CD14-positive monocyte (primary cell): ENCODE data around the gene UTP4. TPM values are rescaled to one million over a fixed set of nuclear protein-coding genes. Genes with fewer than 3 reads are reported as not detected.

Experiments used
- DNase-seq, 3 donors: peaks; one replicate each; pipeline ENCODE4 v3.0.0-alpha.2; 2011 to 2022
- H2AFZ ChIP-seq: 2 replicates; pipeline ENCODE4 v1.6.0; 2012; ENCODE audit warnings: mild to moderate bottlenecking, low read depth, low read length, inconsistent platforms; ENCODE audit not compliant: insufficient read depth, poor library complexity, severe bottlenecking
- H3K27ac ChIP-seq, 2 donors: 1 replicate in 1 of 2; 2 replicates in 1 of 2; pipeline ENCODE4 v1.5.1; 2012 to 2013; ENCODE audit warnings: low read length in 2 of 2, control low read depth in 1 of 2, inconsistent platforms in 1 of 2, low read depth in 1 of 2, mild to moderate bottlenecking in 1 of 2
- H3K27me3 ChIP-seq, 2 donors: one replicate each; pipeline versions ENCODE4 v1.6.0 to v1.6.1; 2011 to 2013; ENCODE audit warnings: low read length in 2 of 2; ENCODE audit not compliant: control insufficient read depth in 2 of 2, insufficient read depth in 2 of 2
- H3K36me3 ChIP-seq, 2 donors: replicated peaks in 1 of 2; 1 replicate in 1 of 2; 2 replicates in 1 of 2; pipeline versions ENCODE4 v1.5.1 to v1.6.1; 2012 to 2013; ENCODE audit warnings: low read length in 2 of 2, control low read depth in 1 of 2, inconsistent platforms in 1 of 2, mild to moderate bottlenecking in 1 of 2; ENCODE audit not compliant: insufficient read depth in 2 of 2, control insufficient read depth in 1 of 2
- H3K4me1 ChIP-seq, 2 donors: 1 replicate in 1 of 2; 2 replicates in 1 of 2; pipeline versions ENCODE4 v1.5.1 to v1.6.1; 2012 to 2013; ENCODE audit warnings: low read length in 2 of 2, control low read depth in 1 of 2, inconsistent platforms in 1 of 2, mild to moderate bottlenecking in 1 of 2, moderate library complexity in 1 of 2; ENCODE audit not compliant: insufficient read depth in 2 of 2, control insufficient read depth in 1 of 2
- H3K4me2 ChIP-seq: replicated peaks from 2 replicates; pipeline ENCODE3; 2012; ENCODE audit warnings: low read length, moderate library complexity, mild to moderate bottlenecking; ENCODE audit not compliant: poor library complexity, severe bottlenecking; ENCODE audit errors: extremely low read depth
- H3K4me3 ChIP-seq, 3 experiments: fragments of 200-600 bp in 1 of 3; sonication (generic) in 1 of 3; replicated peaks in 1 of 3; 1 replicate in 2 of 3; 2 replicates in 1 of 3; pipeline ENCODE4 v1.5.1; 2011 to 2013; ENCODE audit warnings: low read length in 3 of 3, mild to moderate bottlenecking in 3 of 3, control low read depth in 2 of 3, low read depth in 2 of 3, inconsistent platforms in 1 of 3, moderate library complexity in 1 of 3
- H3K79me2 ChIP-seq: 2 replicates; pipeline ENCODE4 v1.6.0; 2012; ENCODE audit warnings: mild to moderate bottlenecking, control low read depth, inconsistent platforms, low read length, moderate library complexity; ENCODE audit not compliant: insufficient read depth
- H3K9ac ChIP-seq: 2 replicates; pipeline ENCODE4 v1.6.0; 2017; ENCODE audit warnings: low read length, mild to moderate bottlenecking; ENCODE audit not compliant: insufficient read depth, poor library complexity, severe bottlenecking
- H3K9me3 ChIP-seq, 2 donors: replicated peaks in 1 of 2; 1 replicate in 1 of 2; 2 replicates in 1 of 2; pipeline versions ENCODE4 v1.5.1 to v1.6.1; 2012 to 2013; ENCODE audit warnings: low read length in 2 of 2, control low read depth in 1 of 2; ENCODE audit not compliant: control insufficient read depth in 1 of 2, insufficient read depth in 1 of 2
- H4K20me1 ChIP-seq: 2 replicates; pipeline ENCODE4 v1.6.0; 2012; ENCODE audit warnings: mild to moderate bottlenecking, low read length, control low read depth, moderate library complexity; ENCODE audit not compliant: insufficient read depth
- H3K27ac Mint-ChIP-seq, 7 donors: one replicate each; pipeline ENCODE4 v1.8.0; 2020; ENCODE audit warnings: mild to moderate bottlenecking in 7 of 7, mixed read lengths in 7 of 7, moderate library complexity in 6 of 7, inconsistent platforms in 2 of 7
- H3K27me3 Mint-ChIP-seq, 3 donors: one replicate each; pipeline ENCODE4 v1.8.0; 2021 to 2022; ENCODE audit warnings: low read depth in 3 of 3, mild to moderate bottlenecking in 3 of 3, mixed read lengths in 3 of 3, moderate library complexity in 3 of 3, inconsistent platforms in 1 of 3
- H3K36me3 Mint-ChIP-seq, 2 donors: one replicate each; pipeline ENCODE4 v1.8.0; 2020; ENCODE audit warnings: mixed read lengths in 2 of 2, inconsistent platforms in 1 of 2, mild to moderate bottlenecking in 1 of 2
- H3K4me1 Mint-ChIP-seq: one replicate; pipeline ENCODE4 v1.8.0; 2020; ENCODE audit warnings: mild to moderate bottlenecking, mixed read lengths
- H3K4me3 Mint-ChIP-seq, 2 donors: one replicate each; pipeline ENCODE4 v1.8.0; 2020; ENCODE audit warnings: mild to moderate bottlenecking in 2 of 2, mixed read lengths in 2 of 2, moderate library complexity in 1 of 2
- H3K9me3 Mint-ChIP-seq, 7 donors: one replicate each; pipeline ENCODE4 v1.8.0; 2020 to 2022; ENCODE audit warnings: mixed read lengths in 7 of 7, mild to moderate bottlenecking in 6 of 7, moderate library complexity in 6 of 7, inconsistent platforms in 2 of 7
- CTCF ChIP-seq: fragments of 200-600 bp; IDR thresholded peaks from one replicate; pipeline ENCODE4 v1.8.0; 2022; ENCODE audit warnings: antibody characterized with exemption, mild to moderate bottlenecking
- WGBS: methylation state at CpG from one replicate; pipeline ENCODE4 v1.1.5; 2013; ENCODE audit warnings: missing lambda C conversion rate; ENCODE audit not compliant: insufficient coverage; 5-methylcytosine and 5-hydroxymethylcytosine counted together
- intact Hi-C, 2 donors: fragments of 100-400 bp; cut with micrococcal nuclease; formaldehyde crosslinking; loops; one replicate each; pipeline versions ENCODE4 v1.15.0 to v1.15.1; 2023
- polyA plus RNA-seq, 3 donors: library from polyadenylated mRNA; depleted of rRNA in 1 of 3; unstranded in 2 of 3; stranded (reverse) in 1 of 3; fragments of 300-500 nt in 2 of 3; fragments of >200 nt in 1 of 3; fragmentation: Illumina TruSeq in 2 of 3; gene quantifications; 1 replicate in 2 of 3; 2 replicates in 1 of 3; pipeline ENCODE4 v1.2.3, GENCODE V29; 2012 to 2021

Gene UTP4
- polyA plus RNA-seq, 3 donors = 15.3 to 27.8 (median 19.6) TPM

- Mint-ChIP-seq H3K36me3 (no peaks in the 10 kb centered on the region), H3K4me3 (no peak overlapping the region), H3K27me3 (peaks cover 2 to 16% (median 11%) of the 10 kb centered on the region in 3 donors), H3K9me3 (peaks cover 0 to 2% (median 0%) of the 10 kb centered on the region in 7 donors), H3K27ac (no peak overlapping the region), H3K4me1 (peaks cover 15% of the 10 kb centered on the region)
- intact Hi-C loops = no loop called here
- Histone ChIP-seq H3K4me1 (no peaks in the 10 kb centered on the region), H3K4me3 (no peak overlapping the region), H3K79me2 (no peaks in the 10 kb centered on the region), H3K9me3 (no peaks in the 10 kb centered on the region), H3K27ac (no peak overlapping the region), H4K20me1 (peaks cover 15% of the 10 kb centered on the region), H3K4me2 (no peak overlapping the region), H3K9ac (no peak overlapping the region), H3K27me3 (no peaks in the 10 kb centered on the region), H3K36me3 (no peaks in the 10 kb centered on the region), H2AFZ (no peak overlapping the region)
- WGBS = no CpG with 5 or more reads among the region's 2 CpGs
- no peak for TF ChIP-seq CTCF
- no peak for DNase-seq
Observed at GRCh38 chr16:69201787-69202186, 69.3 kb downstream of the UTP4 start.

- H3K4me1 ChIP-seq = no peaks in the 10 kb centered on the region
- no peaks in the 10 kb centered on the region for H3K9me3 ChIP-seq
- no peak overlapping the region for H3K4me2 ChIP-seq
- no peak overlapping the region for H3K27ac ChIP-seq
- H3K4me1 Mint-ChIP-seq = peaks cover 15% of the 10 kb centered on the region
- no peak overlapping the region for H3K9ac ChIP-seq
- peaks cover 6% of the 10 kb centered on the region for H4K20me1 ChIP-seq
- no peak overlapping the region for H3K27ac Mint-ChIP-seq
- H3K27me3 Mint-ChIP-seq = peaks cover 0 to 10% (median 8%) of the 10 kb centered on the region in 3 donors
- H3K9me3 Mint-ChIP-seq = peaks cover 0 to 2% (median 0%) of the 10 kb centered on the region in 7 donors
- no peak overlapping the region for H3K4me3 Mint-ChIP-seq
- intact Hi-C loops = no loop called here
- no peak overlapping the region for H2AFZ ChIP-seq
- H3K79me2 ChIP-seq = no peaks in the 10 kb centered on the region
- no peaks in the 10 kb centered on the region for H3K36me3 Mint-ChIP-seq
- H3K36me3 ChIP-seq = no peaks in the 10 kb centered on the region
- no peak for TF ChIP-seq CTCF
- no peak overlapping the region for H3K4me3 ChIP-seq
- peak in 1 of 3 donors; percentile 8 for DNase-seq
- H3K27me3 ChIP-seq = no peaks in the 10 kb centered on the region
Observed at GRCh38 chr16:69204172-69204571, 71.7 kb downstream of the UTP4 start.
